OCI-LY7 (cell line): Measurements from ENCODE around the gene EIF2S3.

ENCODE experiments used
- EZH2phosphoT487 ChIP-seq: fragments of 200-600 bp; sonication (generic); IDR thresholded peaks from 2 replicates; pipeline ENCODE4 v1.6.1; 2018; ENCODE audit warnings: low read depth, borderline replicate concordance, mild to moderate bottlenecking, mixed run types, antibody characterized with exemption, low read length, moderate library complexity, mixed read lengths
- TF ChIP-seq, protein P1 (sequence below): fragments of 200-600 bp; sonication (generic); conservative IDR thresholded peaks from 2 replicates; pipeline ENCODE4 v1.5.1; 2014; ENCODE audit warnings: mild to moderate bottlenecking, antibody characterized with exemption, low read length, moderate library complexity, mixed read lengths

DNA sequence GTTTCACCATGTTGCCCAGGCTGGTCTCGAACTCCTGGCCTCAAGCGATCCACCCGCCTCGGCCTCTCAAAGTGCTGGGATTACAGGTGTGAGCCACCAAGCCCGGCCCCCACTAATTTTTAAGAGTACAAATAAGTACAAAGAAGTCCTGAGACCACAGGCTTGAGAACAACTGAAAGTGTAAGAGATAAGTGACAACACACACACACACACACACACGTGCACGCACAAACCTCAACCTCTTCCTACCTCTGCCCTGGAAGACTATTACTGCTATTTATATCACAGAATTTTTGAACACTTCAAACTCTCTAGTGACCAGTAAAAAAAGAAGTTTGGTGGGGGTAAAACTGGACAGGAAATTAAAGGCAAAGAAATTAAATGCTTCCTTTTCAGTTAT, 35.3 kb upstream of the EIF2S3 start:
- TF ChIP-seq, protein P1, sequence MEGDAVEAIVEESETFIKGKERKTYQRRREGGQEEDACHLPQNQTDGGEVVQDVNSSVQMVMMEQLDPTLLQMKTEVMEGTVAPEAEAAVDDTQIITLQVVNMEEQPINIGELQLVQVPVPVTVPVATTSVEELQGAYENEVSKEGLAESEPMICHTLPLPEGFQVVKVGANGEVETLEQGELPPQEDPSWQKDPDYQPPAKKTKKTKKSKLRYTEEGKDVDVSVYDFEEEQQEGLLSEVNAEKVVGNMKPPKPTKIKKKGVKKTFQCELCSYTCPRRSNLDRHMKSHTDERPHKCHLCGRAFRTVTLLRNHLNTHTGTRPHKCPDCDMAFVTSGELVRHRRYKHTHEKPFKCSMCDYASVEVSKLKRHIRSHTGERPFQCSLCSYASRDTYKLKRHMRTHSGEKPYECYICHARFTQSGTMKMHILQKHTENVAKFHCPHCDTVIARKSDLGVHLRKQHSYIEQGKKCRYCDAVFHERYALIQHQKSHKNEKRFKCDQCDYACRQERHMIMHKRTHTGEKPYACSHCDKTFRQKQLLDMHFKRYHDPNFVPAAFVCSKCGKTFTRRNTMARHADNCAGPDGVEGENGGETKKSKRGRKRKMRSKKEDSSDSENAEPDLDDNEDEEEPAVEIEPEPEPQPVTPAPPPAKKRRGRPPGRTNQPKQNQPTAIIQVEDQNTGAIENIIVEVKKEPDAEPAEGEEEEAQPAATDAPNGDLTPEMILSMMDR = no peak
- TF ChIP-seq EZH2phosphoT487 = no peak
